Stimulated activated naive CD8-positive, alpha-beta T cell treated with anti-CD3 and anti-CD28 coated beads, Interleukin-15, Interleukin-2, amounts not matched to agents 100 U/mL and 50 U/mL, for 24 hours (primary cell): ENCODE measurements around the gene SRC.

Experiments
- ATAC-seq: fragments of 150-1000 bp; cut with Tn5 transposase; one replicate; pipeline ENCODE4 v1.10.0; 2021
- DNase-seq: peaks from one replicate; pipeline ENCODE4 v3.0.0; 2021

The SRC gene

DNA sequence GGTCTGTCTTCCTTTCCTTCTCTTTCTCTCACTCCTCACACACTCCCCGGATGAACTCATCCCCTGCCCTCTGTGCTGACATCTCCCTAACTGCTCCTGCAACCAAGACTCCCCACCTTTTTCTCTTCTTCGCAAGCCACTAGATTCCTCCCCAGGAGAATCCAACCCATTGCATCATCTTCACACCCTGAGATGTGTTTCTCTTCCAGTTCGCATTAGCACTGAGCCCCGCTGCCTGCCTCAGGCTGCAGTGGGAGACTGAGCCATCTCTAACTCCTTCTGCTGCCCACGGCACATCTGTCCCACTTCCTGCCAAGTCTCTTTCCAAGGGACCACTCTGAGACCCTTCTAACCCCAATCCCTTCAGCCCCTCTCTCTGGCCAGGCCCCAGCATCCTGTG lies 107.9 kb downstream of the SRC start:
- DNase-seq (no peak), ATAC-seq (no peak)

DNA sequence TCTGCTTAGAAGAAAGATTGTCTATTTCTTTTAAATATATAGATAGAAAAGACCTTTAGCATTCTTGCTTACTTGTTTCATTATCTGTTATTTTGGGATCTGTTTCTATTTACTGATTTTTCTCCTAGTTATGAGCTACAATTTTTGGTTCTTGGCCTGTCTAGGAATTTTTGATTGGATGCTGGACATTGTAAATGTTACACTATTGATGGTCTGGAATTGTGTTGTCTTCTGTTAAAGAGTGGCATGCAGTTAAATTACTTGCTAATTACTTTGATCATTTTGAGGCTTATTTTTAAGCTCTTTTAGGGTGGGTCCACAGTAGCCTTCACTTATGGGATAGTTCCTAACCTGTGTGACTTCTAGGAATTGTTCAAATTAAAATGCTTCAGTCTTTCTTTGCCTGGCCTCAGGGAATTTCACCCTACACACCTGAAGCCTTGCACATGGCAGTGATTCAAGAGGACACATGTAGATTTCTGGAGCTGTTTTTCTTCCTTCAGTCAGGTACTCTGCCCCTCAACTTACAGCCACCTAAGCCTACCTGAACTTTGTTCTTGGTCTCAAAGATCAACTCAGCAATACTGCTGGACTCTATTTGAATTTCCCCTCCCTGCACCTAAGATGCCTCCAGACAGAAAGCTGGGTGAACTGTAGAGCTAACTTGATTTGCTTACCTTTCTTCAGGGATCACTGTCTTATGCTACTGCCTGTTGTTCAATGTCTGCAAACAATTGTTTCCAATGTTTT lies 108.9 kb downstream of the SRC start:
- DNase-seq: no peak
- no peak for ATAC-seq
